HPDE6-E6E7 (cell line): ENCODE measurements around the gene BRD4.
"Not testable (repeated sequence)": the region's sequence is repeated elsewhere in the genome, so short reads cannot be mapped to it uniquely, and the experiment has no call there.

Source experiments
- DNase-seq: peaks from one replicate; pipeline ENCODE4 v3.0.0; 2011; ENCODE audit warnings: missing footprints; ENCODE audit errors: extremely low spot score

The BRD4 gene

DNA sequence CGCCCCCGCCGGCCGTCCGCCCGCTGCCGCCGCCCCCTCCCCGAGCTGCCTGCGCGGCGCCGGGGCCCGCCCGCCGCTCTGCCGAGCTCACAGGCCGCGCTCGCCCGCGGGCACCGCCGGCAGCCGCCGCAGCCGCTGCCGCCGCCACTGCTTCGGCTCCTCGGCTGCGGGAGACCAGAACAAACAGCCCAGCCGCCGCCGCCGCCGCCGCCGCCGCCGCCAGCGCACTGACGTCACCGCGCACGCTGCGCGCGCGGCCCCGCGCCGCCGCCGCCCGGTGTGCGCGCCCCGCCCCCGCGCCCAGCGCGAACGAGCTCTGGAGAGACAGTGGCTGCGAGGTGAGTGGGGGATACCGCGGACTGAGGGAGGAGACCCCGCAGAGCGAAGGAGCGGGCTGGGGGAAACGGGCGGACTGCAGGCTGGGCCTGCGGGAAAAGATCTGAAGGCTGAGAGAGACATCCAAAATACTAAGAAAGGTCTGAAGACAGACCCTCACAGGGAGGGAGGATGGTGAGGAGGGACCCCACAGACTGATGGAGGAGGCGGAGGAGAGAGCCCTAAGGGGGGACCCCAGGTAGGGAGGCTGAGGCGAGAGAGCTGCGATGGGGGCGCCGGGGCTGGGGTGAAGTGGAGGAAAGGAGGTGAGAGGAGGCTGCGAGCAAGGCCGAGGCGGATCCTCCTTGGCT is at the start of gene BRD4:
BRD4 (minus strand) TSS at position 229 of the 686 bp plus-strand sequence. CDS start 59,440 bp downstream, outside the sequence.
- DNase-seq, result no peak

GRCh38 chr19:15381864-15382263 is 49.5 kb upstream of the BRD4 start:
- DNase-seq, result no peak

DNA sequence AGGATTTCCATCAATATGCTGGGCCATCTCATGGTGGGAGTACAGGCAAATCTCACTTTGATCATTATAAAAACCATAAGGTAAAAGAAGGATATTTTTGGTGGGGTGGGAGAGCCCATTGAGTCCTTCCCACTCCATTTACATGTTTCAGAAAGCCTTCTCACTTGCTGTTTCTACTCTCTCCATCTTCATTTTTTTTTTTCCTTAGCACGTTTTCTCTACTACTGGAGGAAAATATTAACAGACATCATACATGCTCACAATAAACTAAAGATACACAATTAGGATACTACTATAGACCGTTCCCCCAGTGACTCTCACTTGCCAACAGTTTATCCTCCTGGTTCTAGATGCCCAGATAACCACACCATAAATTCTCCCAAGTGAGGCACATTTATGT is 49.1 kb upstream of the BRD4 start:
- DNase-seq, result no peak

DNA sequence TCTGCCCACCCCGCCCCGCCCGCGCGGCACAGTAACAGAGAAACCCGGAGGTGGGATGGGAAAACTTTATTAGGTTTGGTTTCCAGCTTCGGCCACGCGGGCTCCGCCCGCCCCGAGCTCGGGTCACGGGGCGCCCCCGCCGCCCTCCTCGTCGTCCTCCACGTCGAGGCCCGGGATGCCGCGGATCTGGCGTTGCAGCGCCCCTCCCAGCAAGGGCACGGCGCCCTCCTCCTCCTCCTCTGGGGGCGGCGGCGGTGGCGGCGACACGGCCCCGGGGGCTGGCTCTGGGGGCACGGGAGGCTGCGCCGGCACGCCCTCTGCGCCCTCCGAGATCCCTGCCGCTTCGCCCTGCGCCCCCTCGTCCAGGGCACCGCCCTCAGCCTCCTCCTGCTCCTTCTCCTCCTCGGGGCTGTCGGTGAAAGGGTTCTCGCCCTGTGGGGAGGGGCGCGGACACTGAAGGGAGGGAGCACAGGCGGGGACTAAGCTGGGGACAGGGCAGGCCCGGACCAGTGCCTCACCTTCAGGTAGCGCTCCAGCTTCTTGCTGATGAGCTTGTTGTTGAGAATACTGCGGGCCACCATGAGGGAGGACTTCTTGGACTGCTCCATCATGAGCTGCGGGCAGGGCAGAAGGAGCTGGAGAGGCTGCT is 47.8 kb upstream of the BRD4 start:
- peak; percentile 47 for DNase-seq

DNA sequence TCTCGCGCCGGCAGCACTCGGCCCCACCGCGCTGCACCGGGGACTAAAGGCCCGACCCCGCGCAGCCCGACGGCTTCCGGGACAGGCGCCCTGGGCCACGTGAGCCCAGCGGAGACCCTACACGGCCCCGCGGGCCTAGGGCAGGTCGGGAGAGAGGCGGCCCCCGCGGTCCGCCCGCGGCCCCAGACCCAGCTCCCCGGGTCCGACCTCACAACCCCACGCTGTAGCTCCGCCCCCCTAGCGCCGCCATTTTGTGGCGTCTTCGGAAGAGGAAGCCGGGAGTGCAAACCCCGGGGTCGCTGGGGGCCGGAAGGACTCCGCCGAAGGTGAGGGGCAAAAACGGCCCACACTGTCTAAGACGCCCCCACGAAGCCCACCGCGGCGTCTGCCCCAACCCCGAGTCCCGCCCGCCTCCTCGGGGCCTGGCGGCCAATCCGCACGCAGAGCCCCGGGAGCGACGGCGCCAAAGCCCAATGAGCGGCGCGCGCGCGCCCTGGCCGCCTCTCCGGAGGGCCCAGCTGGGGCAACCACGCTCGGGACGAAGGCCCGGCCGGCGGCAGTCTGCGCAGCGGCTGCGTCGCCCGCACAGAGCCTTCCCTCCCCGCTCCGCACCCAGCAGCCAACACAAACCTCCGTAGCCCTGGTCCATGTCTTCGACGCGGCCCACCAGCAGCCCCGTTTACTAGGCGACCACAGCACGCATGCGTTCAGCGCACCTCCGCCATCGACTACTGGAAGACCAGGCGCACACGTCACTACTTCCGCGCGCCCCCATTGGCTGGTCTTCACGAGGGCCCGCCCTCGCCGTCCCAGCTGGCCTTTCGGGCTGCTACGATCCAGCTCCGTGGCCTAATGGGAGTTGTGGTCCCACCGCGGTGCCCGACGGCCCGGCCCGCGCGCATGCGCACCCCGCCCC is 47.0 kb upstream of the BRD4 start, which contains the start of gene AKAP8:
AKAP8 (minus strand) TSS at position 705 of the 916 bp plus-strand sequence; CDS start at position 649, 56 bp downstream.
- peak; percentile 96 for DNase-seq

DNA sequence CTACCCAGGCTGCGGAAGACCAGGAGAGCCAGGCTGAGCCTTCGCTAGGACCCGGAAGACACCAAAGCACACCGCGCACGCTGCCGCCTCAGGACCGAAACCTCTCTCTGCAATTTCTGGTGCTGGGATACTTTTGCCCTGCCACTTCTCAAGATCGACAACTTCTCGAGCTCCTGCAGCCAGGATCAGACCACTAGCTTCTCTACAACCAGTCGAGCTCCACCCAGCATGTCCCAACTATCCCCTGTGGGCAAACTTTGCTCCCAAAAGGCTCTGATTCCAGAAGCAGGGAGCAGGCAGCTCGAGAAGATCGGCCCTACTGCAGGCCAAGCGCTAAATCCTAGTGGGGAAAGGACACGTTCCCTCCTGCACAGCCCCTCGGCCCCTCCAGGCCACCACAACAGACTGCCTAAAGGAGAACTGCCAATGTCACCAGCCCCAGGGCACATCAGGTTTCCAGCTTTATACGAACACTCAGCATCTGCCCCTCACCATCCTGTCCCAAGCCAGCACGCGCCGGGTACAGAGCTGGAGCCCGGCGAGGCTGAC is 46.3 kb upstream of the BRD4 start:
- DNase-seq, result peak; percentile 37

- DNase-seq, result no peak
These were observed 42.6 kb upstream of the BRD4 start for GRCh38 chr19:15374796-15375440.

DNA sequence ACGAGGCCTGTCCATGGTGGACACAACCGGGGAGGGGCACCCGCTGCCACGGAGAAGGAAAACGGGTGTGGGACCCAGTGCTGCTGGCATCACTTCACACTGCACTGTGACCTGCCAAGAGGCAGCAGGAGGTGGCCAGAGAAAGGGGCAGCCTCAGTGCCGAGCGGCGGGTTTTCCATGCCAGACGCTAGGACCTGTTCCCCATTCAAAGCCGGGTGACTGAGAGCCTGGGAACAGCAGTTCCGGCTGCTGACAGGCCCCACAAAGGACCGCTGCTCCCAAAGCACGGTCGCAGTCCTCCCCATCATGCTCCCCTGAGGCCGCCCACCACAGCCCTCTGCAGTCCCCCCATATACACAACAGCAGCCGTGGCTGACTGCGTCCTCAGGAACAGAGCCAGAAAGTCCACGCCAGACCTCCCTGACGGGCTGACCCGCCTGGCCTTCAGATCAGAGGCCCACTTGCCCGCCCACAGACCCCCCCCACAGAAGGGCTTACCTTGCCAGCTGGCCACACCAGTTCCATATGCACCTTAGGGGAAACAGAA is 41.8 kb upstream of the BRD4 start:
- DNase-seq, result no peak

- no peak for DNase-seq
These were observed 41.3 kb upstream of the BRD4 start for GRCh38 chr19:15373644-15374043.

- no peak for DNase-seq
These were observed 40.6 kb upstream of the BRD4 start for GRCh38 chr19:15372891-15373301.

DNA sequence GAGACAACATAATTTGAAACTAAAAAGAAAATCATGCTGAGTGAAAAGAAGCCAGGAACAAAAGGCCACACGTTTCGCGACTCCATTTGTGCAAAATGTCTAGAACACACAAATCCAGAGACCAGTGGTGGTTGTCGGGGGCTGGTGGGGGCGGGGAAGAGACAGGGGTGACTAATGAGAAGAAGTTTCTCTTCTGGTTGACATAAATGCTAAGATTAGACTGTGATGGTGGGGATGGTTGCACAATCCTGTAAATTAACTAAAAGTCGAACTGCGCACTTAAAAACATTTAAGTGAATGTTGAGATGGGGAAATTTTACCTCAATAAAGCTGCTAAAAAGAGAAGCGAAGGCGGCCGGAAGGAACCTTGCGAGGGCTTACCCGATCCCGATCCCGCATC is 40.1 kb upstream of the BRD4 start:
- no peak for DNase-seq

- DNase-seq, result no peak
These were observed 39.5 kb upstream of the BRD4 start for GRCh38 chr19:15371786-15372380.

- DNase-seq, result no peak
These were observed 38.8 kb upstream of the BRD4 start for GRCh38 chr19:15371119-15371518.

GRCh38 chr19:15369594-15369891 is 37.2 kb upstream of the BRD4 start:
- DNase-seq, result no peak

DNA sequence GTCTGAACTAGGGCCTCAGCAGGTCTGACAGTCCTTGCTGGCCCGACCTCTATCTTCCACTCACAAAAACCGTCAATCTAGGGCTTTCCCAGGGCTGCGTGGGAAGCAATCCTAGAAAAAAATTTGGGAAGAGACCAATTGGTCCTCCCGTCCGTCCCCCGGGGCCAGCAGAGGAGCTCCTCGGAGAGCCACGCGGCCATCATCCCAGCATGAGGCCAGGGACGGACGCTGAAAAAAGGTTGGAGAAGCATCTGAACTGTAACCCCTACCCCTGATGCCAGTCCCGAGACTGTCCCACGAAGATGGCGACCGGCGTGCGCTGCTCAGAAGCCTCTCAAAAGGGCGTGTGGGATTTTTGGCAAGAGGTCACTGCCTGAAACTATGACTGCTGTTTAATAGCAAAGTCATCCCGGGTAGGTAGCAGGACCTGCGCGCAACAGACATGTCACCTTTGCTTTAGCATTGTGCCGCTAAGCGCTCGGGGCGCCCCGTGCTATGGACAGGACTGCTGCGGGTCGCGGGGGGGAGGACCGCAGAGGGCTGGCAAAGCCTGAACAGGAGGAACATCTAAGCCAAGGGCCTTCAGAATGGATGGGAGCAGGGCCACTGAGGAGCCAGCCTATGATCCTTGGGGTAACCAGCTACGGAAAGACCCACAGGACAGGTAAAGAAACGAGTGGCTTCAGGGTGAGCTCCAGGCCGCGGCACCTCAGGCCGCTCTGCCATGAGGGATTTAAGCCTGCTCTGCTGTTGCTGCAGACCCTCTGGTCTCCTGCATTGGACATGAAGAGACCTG is 36.7 kb upstream of the BRD4 start:
- DNase-seq, result no peak

DNA sequence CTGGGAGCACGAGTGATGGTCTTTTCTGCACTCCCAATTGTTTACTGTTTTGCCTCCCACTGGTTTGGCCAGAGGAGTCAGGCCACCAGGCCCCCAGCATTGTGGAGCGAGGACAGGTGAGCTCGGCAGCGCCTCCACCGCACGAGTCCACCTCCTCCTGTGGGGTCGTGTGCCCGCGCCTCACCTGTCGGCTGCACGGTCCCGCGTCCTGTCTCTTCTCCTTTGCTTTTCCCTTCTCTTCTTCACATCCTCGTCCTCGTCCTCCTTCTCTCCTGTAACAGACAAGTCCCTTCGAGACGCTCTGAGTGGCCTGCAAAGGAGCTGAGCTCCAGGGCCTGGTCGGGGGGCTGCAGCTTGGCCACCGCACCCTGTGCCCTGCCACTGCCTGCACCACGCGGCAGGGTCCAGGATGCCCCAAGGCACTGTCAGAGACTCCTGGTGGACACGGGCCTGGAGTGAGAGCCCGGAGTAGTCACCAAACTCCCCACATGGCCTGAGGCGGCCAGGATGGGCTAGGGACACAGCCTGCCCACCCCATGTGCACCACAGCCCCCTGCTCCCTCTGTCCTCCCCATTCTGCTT is 35.8 kb upstream of the BRD4 start:
- no peak for DNase-seq

DNA sequence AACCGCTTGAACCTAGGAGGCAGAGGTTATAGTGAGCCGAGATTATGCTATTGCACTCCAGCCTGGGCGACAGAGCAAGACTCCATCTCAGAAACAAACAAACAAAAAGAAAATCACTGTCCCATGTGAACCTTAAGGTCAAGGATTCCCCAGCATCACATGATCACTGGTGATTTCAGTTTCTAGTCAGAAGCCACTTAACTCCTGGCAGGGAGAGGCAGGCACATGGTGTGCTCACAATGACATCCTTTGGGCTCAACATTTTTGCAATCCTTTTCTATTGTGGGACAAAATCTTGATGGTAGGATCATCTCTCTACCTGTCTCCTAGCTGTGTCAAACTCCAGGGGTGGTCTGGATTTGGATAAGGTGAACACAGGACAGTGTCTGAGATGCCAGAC is 35.1 kb upstream of the BRD4 start:
- no peak for DNase-seq

- no peak for DNase-seq
These were observed 32.9 kb upstream of the BRD4 start for GRCh38 chr19:15365264-15365663.

DNA sequence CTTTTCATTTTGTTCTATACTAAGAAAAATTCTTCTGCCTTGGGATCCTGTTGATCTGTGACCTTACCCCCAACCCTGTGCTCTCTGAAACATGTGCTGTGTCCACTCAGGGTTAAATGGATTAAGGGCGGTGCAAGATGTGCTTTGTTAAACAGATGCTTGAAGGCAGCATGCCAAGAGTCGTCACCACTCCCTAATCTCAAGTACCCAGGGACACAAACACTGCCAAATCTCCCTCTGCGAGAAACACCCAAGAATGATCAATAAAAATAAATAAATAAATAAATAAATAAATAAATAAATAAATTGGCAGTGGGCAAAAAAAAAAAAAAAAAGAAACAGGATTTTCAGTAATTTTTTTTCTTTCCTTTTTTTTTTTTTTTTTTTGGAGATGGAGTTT is 31.5 kb upstream of the BRD4 start:
- not testable (repeated sequence) for DNase-seq

GRCh38 chr19:15363048-15363447 is 30.7 kb upstream of the BRD4 start:
- not testable (repeated sequence) for DNase-seq
